HG02885 (cell line): Measurements from ENCODE around the gene KIF7.
"Not testable (repeated sequence)": the region's sequence is repeated elsewhere in the genome, so short reads cannot be mapped to it uniquely, and the experiment has no call there.

Experiments used
- ATAC-seq: cut with Tn5 transposase; IDR thresholded peaks from one replicate; pipeline ENCODE4 v1.9.1; 2021; ENCODE audit warnings: mild to moderate bottlenecking; ENCODE audit not compliant: unreplicated experiment, poor library complexity

Gene KIF7

GRCh38 chr15:89654847-89655805, at the start of gene KIF7:
KIF7 (minus strand) TSS chr15:89655467; CDS start chr15:89652930, 2,537 bp downstream.
- no peak for ATAC-seq

GRCh38 chr15:89704411-89704810, 49.1 kb upstream of the KIF7 start:
- ATAC-seq = no peak

- no peak for ATAC-seq
Measured at GRCh38 chr15:89695198-89695597, 39.9 kb upstream of the KIF7 start.

- no peak for ATAC-seq
Measured at GRCh38 chr15:89693696-89694095, 38.4 kb upstream of the KIF7 start.

- no peak for ATAC-seq
Measured at GRCh38 chr15:89693091-89693490, 37.8 kb upstream of the KIF7 start.

- ATAC-seq = peak; percentile 93
Measured at GRCh38 chr15:89690276-89691218, 35.3 kb upstream of the KIF7 start, which contains the start of the genes PEX11A and WDR93. PEX11A (minus strand) TSS chr15:89690754; CDS start chr15:89690632, 122 bp downstream. WDR93 (plus strand) TSS chr15:89690811; CDS start chr15:89701747, 10,936 bp downstream.

GRCh38 chr15:89689930-89690275, 34.6 kb upstream of the KIF7 start:
- ATAC-seq = not testable (repeated sequence)

GRCh38 chr15:89686522-89686921, 31.3 kb upstream of the KIF7 start:
- ATAC-seq = no peak

GRCh38 chr15:89685995-89686394, 30.7 kb upstream of the KIF7 start:
- no peak for ATAC-seq

GRCh38 chr15:89681146-89681545, 25.9 kb upstream of the KIF7 start:
- no peak for ATAC-seq

- no peak for ATAC-seq
Measured at GRCh38 chr15:89680282-89680873, 25.1 kb upstream of the KIF7 start.

- ATAC-seq = no peak
Measured at GRCh38 chr15:89679212-89679611, 23.9 kb upstream of the KIF7 start, which contains the start of gene PLIN1. PLIN1 (minus strand) TSS chr15:89679367; CDS start chr15:89677489, 1,878 bp downstream.

GRCh38 chr15:89677381-89677780, 22.1 kb upstream of the KIF7 start:
- no peak for ATAC-seq

- ATAC-seq = no peak
Measured at GRCh38 chr15:89675606-89676005, 20.3 kb upstream of the KIF7 start.

- no peak for ATAC-seq
Measured at GRCh38 chr15:89674526-89674925, 19.3 kb upstream of the KIF7 start.

GRCh38 chr15:89673165-89673512, 17.9 kb upstream of the KIF7 start:
- no peak for ATAC-seq

GRCh38 chr15:89672221-89673164, 17.2 kb upstream of the KIF7 start:
- ATAC-seq = no peak

- no peak for ATAC-seq
Measured at GRCh38 chr15:89671687-89672086, 16.4 kb upstream of the KIF7 start.

GRCh38 chr15:89670971-89671560, 15.8 kb upstream of the KIF7 start:
- ATAC-seq = no peak
